ENCODE measurements around the gene CLIC5.

DNA sequence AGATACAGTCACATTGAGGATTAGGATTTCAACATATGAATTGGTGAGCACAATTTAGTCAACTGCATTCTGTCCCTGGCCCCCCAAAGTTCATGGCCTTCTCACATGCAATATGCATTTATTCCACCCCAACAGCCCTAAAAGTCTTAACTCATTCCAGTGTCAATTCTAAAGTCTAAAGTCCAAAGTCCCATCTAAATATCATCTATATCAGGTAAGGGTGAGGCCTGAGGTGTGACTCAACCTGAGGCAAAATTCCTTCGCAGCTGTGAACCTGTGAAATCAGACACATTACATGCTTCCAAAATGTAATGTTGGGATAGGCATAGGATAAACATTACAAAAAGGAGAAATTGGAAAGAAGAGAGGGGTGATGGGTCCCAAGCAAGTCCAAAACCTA is 27.8 kb downstream of the CLIC5 start:
- TF ChIP-seq, protein P1, sequence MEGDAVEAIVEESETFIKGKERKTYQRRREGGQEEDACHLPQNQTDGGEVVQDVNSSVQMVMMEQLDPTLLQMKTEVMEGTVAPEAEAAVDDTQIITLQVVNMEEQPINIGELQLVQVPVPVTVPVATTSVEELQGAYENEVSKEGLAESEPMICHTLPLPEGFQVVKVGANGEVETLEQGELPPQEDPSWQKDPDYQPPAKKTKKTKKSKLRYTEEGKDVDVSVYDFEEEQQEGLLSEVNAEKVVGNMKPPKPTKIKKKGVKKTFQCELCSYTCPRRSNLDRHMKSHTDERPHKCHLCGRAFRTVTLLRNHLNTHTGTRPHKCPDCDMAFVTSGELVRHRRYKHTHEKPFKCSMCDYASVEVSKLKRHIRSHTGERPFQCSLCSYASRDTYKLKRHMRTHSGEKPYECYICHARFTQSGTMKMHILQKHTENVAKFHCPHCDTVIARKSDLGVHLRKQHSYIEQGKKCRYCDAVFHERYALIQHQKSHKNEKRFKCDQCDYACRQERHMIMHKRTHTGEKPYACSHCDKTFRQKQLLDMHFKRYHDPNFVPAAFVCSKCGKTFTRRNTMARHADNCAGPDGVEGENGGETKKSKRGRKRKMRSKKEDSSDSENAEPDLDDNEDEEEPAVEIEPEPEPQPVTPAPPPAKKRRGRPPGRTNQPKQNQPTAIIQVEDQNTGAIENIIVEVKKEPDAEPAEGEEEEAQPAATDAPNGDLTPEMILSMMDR (IDR thresholded peaks at IDR 0.05; ENCODE audit: control extremely low read depth in 1 of 3, insufficient read depth in 1 of 3, low read depth in 1 of 3, low read length in 3 of 3), result no peak
- TF ChIP-seq, protein P2, sequence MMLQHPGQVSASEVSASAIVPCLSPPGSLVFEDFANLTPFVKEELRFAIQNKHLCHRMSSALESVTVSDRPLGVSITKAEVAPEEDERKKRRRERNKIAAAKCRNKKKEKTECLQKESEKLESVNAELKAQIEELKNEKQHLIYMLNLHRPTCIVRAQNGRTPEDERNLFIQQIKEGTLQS (IDR thresholded peaks at IDR 0.05; ENCODE audit: insufficient read depth, low read depth, low read length), result no peak
- TF ChIP-seq MAFK (IDR thresholded peaks at IDR 0.05; ENCODE audit: low read depth, low read length) (no peak), SIX5 (IDR thresholded peaks at IDR 0.05; ENCODE audit: low read depth, low read length) (no peak), POU5F1 (IDR thresholded peaks at IDR 0.05; ENCODE audit: low read depth, low read length) (no peak), ZNF274 (IDR thresholded peaks at IDR 0.05; ENCODE audit: borderline replicate concordance, extremely low read depth, low read length) (no peak), POLR2AphosphoS5 (IDR thresholded peaks at IDR 0.05; ENCODE audit: low read depth, low read length) (no peak), EZH2 (IDR thresholded peaks at IDR 0.05; ENCODE audit: low read depth, low read length, severe bottlenecking) (no peak), RAD21 (IDR thresholded peaks at IDR 0.05 in 1 of 2, conservative IDR thresholded peaks at IDR 0.05 in 1 of 2; ENCODE audit: low read depth in 2 of 2, low read length in 2 of 2) (no peak), YY1 (IDR thresholded peaks at IDR 0.05; ENCODE audit: low read depth, low read length) (no peak), EP300 (IDR thresholded peaks at IDR 0.05; ENCODE audit: borderline replicate concordance in 1 of 2, low read depth in 2 of 2, low read length in 2 of 2) (no peak), SIN3A (conservative IDR thresholded peaks at IDR 0.05 in 1 of 2, IDR thresholded peaks at IDR 0.05 in 1 of 2; ENCODE audit: low read depth in 1 of 2, low read length in 2 of 2) (no peak)
- TF ChIP-seq, protein P3, sequence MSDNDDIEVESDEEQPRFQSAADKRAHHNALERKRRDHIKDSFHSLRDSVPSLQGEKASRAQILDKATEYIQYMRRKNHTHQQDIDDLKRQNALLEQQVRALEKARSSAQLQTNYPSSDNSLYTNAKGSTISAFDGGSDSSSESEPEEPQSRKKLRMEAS (IDR thresholded peaks at IDR 0.05), result no peak

All from H1 (cell line).